Naive B cell (primary cell): ENCODE measurements around the gene STARD3. TPM values are rescaled to one million over a fixed set of nuclear protein-coding genes. Genes with fewer than 3 reads are reported as not detected.

Experiments used
- ATAC-seq, 2 donors: fragments of 150-1000 bp; cut with Tn5 transposase; 2 replicates each; pipeline ENCODE4 v1.10.0; 2021; ENCODE audit warnings: low read depth in 2 of 2, mild to moderate bottlenecking in 2 of 2, moderate library complexity in 2 of 2
- DNase-seq: peaks from one replicate; pipeline ENCODE4 v3.0.0; 2022
- H3K27ac Mint-ChIP-seq, 6 donors: one replicate each; pipeline ENCODE4 v1.8.0; 2020 to 2022; ENCODE audit warnings: mild to moderate bottlenecking in 6 of 6, mixed read lengths in 6 of 6, moderate library complexity in 5 of 6, inconsistent platforms in 2 of 6
- H3K27me3 Mint-ChIP-seq, 3 donors: one replicate each; pipeline ENCODE4 v1.8.0; 2021 to 2022; ENCODE audit warnings: mixed read lengths in 3 of 3, mild to moderate bottlenecking in 1 of 3
- H3K36me3 Mint-ChIP-seq, 2 donors: one replicate each; pipeline ENCODE4 v1.8.0; 2020 to 2022; ENCODE audit warnings: mixed read lengths in 2 of 2, inconsistent platforms in 1 of 2, mild to moderate bottlenecking in 1 of 2
- H3K4me1 Mint-ChIP-seq, 3 donors: one replicate each; pipeline ENCODE4 v1.8.0; 2020 to 2022; ENCODE audit warnings: mixed read lengths in 3 of 3, inconsistent platforms in 1 of 3, mild to moderate bottlenecking in 1 of 3, moderate library complexity in 1 of 3
- H3K4me3 Mint-ChIP-seq, 8 donors: one replicate each; pipeline ENCODE4 v1.8.0; 2020 to 2022; ENCODE audit warnings: mild to moderate bottlenecking in 8 of 8, mixed read lengths in 8 of 8, moderate library complexity in 8 of 8, inconsistent platforms in 2 of 8
- H3K9me3 Mint-ChIP-seq, 7 donors: one replicate each; pipeline ENCODE4 v1.8.0; 2020 to 2022; ENCODE audit warnings: mixed read lengths in 7 of 7, mild to moderate bottlenecking in 5 of 7, inconsistent platforms in 2 of 7, moderate library complexity in 1 of 7
- polyA plus RNA-seq, 6 donors: library from polyadenylated mRNA; unstranded; fragments of 300-500 nt; fragmentation: Illumina TruSeq; gene quantifications; one replicate each; pipeline ENCODE4 v1.2.3, GENCODE V29; 2021; ENCODE audit warnings: low read depth in 6 of 6

The STARD3 gene
- polyA plus RNA-seq, 6 donors from 2014 or later = 30.7 to 53.7 (median 42.0) TPM

- ATAC-seq (no peak), DNase-seq (no peak)
- Mint-ChIP-seq H3K4me3 (no peak overlapping the region), H3K9me3 (no peaks in the 10 kb centered on the region), H3K4me1 (peaks cover 19 to 35% (median 29%) of the 10 kb centered on the region in 3 donors), H3K27me3 (peaks cover 8 to 68% (median 68%) of the 10 kb centered on the region in 3 donors), H3K36me3 (peaks cover 0 to 8% of the 10 kb centered on the region in 2 donors), H3K27ac (peak overlapping the region in 2 of 6 donors; percentile 26 to 87)
Measured at GRCh38 chr17:39628655-39629493, 8.1 kb upstream of the STARD3 start.

GRCh38 chr17:39629494-39629880, 7.5 kb upstream of the STARD3 start:
- peak overlapping the region in 1 of 8 donors; percentile 16 for H3K4me3 Mint-ChIP-seq

GRCh38 chr17:39629898-39630297, 7.0 kb upstream of the STARD3 start:
- Mint-ChIP-seq H3K4me3 (no peak overlapping the region), H3K36me3 (peaks cover 0 to 8% of the 10 kb centered on the region in 2 donors), H3K4me1 (peaks cover 25 to 37% (median 29%) of the 10 kb centered on the region in 3 donors), H3K9me3 (no peaks in the 10 kb centered on the region), H3K27ac (no peak overlapping the region), H3K27me3 (peaks cover 8 to 62% (median 60%) of the 10 kb centered on the region in 3 donors)
- no peak for DNase-seq
- no peak for ATAC-seq

More at GRCh38 chr17:39629494-39629880, 7.5 kb upstream of the STARD3 start:
- Mint-ChIP-seq H3K9me3 (no peaks in the 10 kb centered on the region), H3K36me3 (peaks cover 0 to 8% of the 10 kb centered on the region in 2 donors), H3K4me1 (peaks cover 22 to 37% (median 31%) of the 10 kb centered on the region in 3 donors), H3K27ac (no peak overlapping the region), H3K27me3 (peaks cover 8 to 66% (median 64%) of the 10 kb centered on the region in 3 donors)
- DNase-seq = no peak
- no peak for ATAC-seq

- Mint-ChIP-seq H3K4me3 (peak overlapping the region in 1 of 8 donors; percentile 22), H3K4me1 (peaks cover 27 to 36% (median 28%) of the 10 kb centered on the region in 3 donors), H3K9me3 (no peaks in the 10 kb centered on the region), H3K27me3 (peaks cover 8 to 47% (median 44%) of the 10 kb centered on the region in 3 donors), H3K27ac (no peak overlapping the region), H3K36me3 (peaks cover 0 to 3% of the 10 kb centered on the region in 2 donors)
- no peak for ATAC-seq
- DNase-seq = no peak
Measured at GRCh38 chr17:39631403-39631802, 5.5 kb upstream of the STARD3 start.

DNA sequence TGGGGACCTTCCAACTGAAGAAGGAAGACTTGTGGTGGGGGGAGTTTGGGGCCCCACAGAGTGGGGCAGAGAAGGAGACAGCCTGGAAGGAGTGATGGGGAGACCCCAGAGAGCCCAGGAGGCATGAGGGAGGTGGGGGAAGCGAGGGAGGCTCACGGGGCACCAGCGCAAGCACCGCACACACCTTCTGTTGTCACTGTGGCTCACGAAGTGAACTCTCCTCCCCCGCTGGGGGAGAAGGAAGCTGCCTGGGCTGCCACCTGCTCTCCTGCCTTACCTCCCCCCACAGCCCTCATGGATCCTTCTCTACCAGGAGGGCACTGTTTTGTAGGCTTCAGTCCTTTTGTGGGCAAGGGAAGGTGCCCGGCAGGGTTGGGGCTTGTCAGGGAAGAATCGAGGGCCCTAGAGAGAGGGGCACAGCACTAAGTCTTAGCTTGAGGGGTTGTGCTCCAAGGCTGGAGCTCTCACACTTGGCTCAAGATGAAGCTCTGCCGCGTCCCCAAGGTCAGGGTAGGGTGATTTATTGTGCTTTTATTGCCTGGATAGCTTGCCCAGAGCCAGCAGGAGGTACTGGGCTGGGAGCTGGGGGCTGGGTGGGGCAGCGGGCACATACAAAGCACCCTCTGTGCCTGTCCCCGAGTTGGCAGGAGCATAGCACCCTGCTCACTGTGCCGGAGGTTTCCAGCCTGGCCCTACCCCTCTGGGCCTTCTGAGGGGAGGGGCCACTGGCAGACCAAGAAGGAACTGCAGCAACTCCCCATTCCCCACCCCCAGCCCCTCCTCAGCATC, 4.6 kb upstream of the STARD3 start:
- peak overlapping the region in 1 of 6 donors; percentile 20 for H3K27ac Mint-ChIP-seq
- DNase-seq (no peak), ATAC-seq (no peak)
- H3K4me1 Mint-ChIP-seq = peaks cover 23 to 34% (median 28%) of the 10 kb centered on the region in 3 donors
- peaks cover 8 to 39% (median 38%) of the 10 kb centered on the region in 3 donors for H3K27me3 Mint-ChIP-seq
- H3K36me3 Mint-ChIP-seq = no peaks in the 10 kb centered on the region
- H3K4me3 Mint-ChIP-seq = peak overlapping the region in 1 of 8 donors; percentile 80
- no peaks in the 10 kb centered on the region for H3K9me3 Mint-ChIP-seq

DNA sequence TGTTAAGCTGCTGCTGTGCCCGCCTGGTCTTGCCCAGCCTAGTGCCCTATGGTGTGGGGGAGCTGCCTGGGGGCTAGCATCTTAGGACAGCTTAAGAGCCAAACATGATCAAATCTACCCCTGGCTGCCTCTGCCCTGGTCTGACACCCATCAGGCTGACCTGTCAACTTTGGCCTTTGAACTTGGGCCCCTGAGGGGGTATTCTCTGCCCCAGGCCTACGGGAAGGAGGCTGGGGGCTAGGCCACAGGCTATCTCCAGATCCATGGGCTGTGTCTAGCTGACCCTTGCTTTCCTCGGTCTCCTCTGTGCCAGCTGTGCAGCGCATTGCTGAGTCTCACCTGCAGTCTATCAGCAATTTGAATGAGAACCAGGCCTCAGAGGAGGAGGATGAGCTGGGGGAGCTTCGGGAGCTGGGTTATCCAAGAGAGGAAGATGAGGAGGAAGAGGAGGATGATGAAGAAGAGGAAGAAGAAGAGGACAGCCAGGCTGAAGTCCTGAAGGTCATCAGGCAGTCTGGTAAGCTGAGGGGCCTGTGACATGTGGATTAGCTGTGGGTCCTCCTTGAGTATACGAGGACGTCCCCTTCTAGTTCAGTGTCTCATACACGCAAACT, 3.3 kb upstream of the STARD3 start:
- no peak for ATAC-seq
- Mint-ChIP-seq H3K27me3 (peaks cover 1 to 29% (median 27%) of the 10 kb centered on the region in 3 donors), H3K4me3 (peak overlapping the region in 2 of 8 donors; percentile 53 to 57), H3K9me3 (no peaks in the 10 kb centered on the region), H3K36me3 (no peaks in the 10 kb centered on the region), H3K4me1 (peaks cover 33 to 40% (median 39%) of the 10 kb centered on the region in 3 donors), H3K27ac (no peak overlapping the region)
- no peak for DNase-seq

DNA sequence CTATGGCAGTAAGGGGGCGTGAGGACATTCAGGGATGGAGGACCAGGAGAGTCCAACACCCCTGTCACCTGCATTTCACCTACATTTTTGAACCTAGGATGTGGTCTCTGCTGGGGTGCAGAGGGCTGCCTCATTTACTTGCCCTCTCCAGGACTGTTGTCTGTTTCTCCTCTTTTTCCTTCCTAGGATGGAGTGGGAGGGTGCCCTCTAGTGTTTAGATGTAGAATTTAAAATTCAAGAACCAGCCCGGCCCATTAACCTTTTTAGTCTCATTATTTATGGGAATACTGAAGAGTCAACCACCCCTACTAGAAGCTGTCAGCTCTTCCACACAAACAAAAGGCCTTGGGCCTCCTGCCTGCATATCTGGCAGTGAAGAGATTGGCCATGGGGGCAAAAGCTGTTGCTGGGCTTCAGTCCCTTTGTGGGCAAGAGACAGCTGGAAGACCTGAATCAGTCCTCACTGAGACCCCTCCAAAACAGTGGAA, 2.5 kb upstream of the STARD3 start:
- peak; percentile 40 for DNase-seq
- H3K27me3 Mint-ChIP-seq = peaks cover 0 to 23% (median 22%) of the 10 kb centered on the region in 3 donors
- ATAC-seq = no peak
- H3K9me3 Mint-ChIP-seq = no peaks in the 10 kb centered on the region
- H3K36me3 Mint-ChIP-seq = no peaks in the 10 kb centered on the region
- peak overlapping the region in 2 of 6 donors; percentile 2 to 80 for H3K27ac Mint-ChIP-seq
- peak overlapping the region in 2 of 8 donors; percentile 84 for H3K4me3 Mint-ChIP-seq
- peaks cover 39 to 47% (median 44%) of the 10 kb centered on the region in 3 donors for H3K4me1 Mint-ChIP-seq

DNA sequence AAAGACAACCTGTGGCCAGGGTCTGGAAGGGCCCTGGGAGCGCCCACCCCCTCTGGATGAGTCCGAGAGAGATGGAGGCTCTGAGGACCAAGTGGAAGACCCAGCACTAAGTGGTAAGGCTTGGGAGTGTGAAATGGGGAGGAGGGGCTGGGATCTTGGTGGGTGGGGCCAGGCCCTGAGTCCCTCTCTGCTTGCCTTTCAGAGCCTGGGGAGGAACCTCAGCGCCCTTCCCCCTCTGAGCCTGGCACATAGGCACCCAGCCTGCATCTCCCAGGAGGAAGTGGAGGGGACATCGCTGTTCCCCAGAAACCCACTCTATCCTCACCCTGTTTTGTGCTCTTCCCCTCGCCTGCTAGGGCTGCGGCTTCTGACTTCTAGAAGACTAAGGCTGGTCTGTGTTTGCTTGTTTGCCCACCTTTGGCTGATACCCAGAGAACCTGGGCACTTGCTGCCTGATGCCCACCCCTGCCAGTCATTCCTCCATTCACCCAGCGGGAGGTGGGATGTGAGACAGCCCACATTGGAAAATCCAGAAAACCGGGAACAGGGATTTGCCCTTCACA, 1.2 kb upstream of the STARD3 start:
- H3K4me1 Mint-ChIP-seq = peaks cover 48 to 58% (median 57%) of the 10 kb centered on the region in 3 donors
- no peaks in the 10 kb centered on the region for H3K36me3 Mint-ChIP-seq
- DNase-seq = no peak
- peak overlapping the region in 5 of 6 donors; percentile 7 to 96 (median 84) for H3K27ac Mint-ChIP-seq
- no peak for ATAC-seq
- no peaks in the 10 kb centered on the region for H3K9me3 Mint-ChIP-seq
- peak overlapping the region; percentile 43 to 95 (median 89) for H3K4me3 Mint-ChIP-seq
- peaks cover 0 to 16% (median 15%) of the 10 kb centered on the region in 3 donors for H3K27me3 Mint-ChIP-seq

- ATAC-seq (peak; percentile 22 to 24), DNase-seq (no peak)
- H3K9me3 Mint-ChIP-seq = no peaks in the 10 kb centered on the region
- peaks cover 0 to 7% (median 7%) of the 10 kb centered on the region in 3 donors for H3K27me3 Mint-ChIP-seq
- H3K4me3 Mint-ChIP-seq = peak overlapping the region; percentile 89 to 97 (median 95)
- H3K4me1 Mint-ChIP-seq = peaks cover 57 to 65% (median 61%) of the 10 kb centered on the region in 3 donors
- H3K36me3 Mint-ChIP-seq = no peaks in the 10 kb centered on the region
- H3K27ac Mint-ChIP-seq = peak overlapping the region; percentile 83 to 96 (median 94)
Measured at GRCh38 chr17:39636587-39636926, 387 bp upstream of the STARD3 start.

GRCh38 chr17:39638317-39638716, 1.4 kb downstream of the STARD3 start:
- Mint-ChIP-seq H3K9me3 (no peaks in the 10 kb centered on the region), H3K36me3 (no peaks in the 10 kb centered on the region)

GRCh38 chr17:39639043-39639442, 2.1 kb downstream of the STARD3 start:
- no peaks in the 10 kb centered on the region for H3K36me3 Mint-ChIP-seq
- H3K4me3 Mint-ChIP-seq = peak overlapping the region in 7 of 8 donors; percentile 1 to 95 (median 89)
- DNase-seq = no peak
- peak overlapping the region in 4 of 6 donors; percentile 29 to 90 (median 75) for H3K27ac Mint-ChIP-seq
- no peaks in the 10 kb centered on the region for H3K9me3 Mint-ChIP-seq
- H3K27me3 Mint-ChIP-seq = no peaks in the 10 kb centered on the region
- ATAC-seq = no peak
- H3K4me1 Mint-ChIP-seq = peaks cover 72 to 86% (median 77%) of the 10 kb centered on the region in 3 donors

More at GRCh38 chr17:39638317-39638716, 1.4 kb downstream of the STARD3 start:
- Mint-ChIP-seq H3K4me1 (peaks cover 67 to 81% (median 74%) of the 10 kb centered on the region in 3 donors), H3K4me3 (peak overlapping the region; percentile 89 to 97 (median 95)), H3K27ac (peak overlapping the region in 4 of 6 donors; percentile 44 to 96 (median 89)), H3K27me3 (no peaks in the 10 kb centered on the region)
- no peak for ATAC-seq
- DNase-seq = no peak

DNA sequence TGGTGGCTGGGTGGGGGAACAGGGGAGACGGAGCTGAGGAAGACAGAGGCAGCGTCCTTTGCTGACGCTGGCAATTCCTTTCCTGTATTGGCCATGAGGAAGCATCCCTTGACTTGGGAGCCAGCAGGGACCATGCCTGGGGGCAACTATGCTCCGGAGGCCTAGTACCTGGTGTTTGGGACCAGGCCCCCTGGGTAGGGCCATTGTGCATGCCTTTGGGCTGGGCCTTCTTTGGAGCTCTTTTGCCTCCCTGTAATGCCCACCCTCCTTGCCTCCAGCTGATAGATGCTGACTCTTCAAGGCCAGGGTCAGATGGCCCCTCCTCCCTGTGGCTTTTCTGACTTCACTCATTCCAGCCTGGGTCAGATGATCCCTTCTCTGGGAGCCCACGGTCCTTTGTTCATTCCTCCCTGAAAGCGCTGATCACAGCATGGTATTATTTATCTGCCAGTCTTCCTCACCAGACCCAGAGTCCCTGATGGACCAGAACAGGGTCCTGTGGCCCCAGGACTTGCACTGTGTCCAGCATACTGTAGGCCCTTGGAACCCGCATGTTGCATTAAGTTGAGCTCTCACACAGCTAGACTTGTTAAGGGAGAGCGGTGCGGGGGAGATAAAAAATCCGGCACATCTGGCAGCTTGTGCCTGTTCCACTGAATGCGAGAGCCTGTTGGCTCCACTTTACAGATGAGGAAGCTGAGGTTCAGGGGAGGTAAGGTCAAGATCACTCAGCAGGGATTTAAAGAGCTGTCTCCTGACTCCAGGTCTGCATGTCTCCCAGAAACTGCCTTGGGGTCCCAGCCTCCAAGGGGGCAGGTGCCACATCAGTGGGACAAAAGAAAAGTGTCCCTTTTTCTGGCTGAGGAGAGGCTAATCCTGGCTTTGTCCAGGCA, 2.9 kb downstream of the STARD3 start:
- Mint-ChIP-seq H3K4me1 (peaks cover 68 to 86% (median 78%) of the 10 kb centered on the region in 3 donors), H3K4me3 (peak overlapping the region in 7 of 8 donors; percentile 30 to 95 (median 68)), H3K36me3 (no peaks in the 10 kb centered on the region), H3K9me3 (no peaks in the 10 kb centered on the region), H3K27ac (peak overlapping the region in 5 of 6 donors; percentile 39 to 86 (median 65)), H3K27me3 (no peaks in the 10 kb centered on the region)
- DNase-seq (no peak), ATAC-seq (no peak)
